Fibroblast of the aortic adventitia (primary cell): ENCODE measurements around the gene EMILIN3. TPM values are rescaled to one million over a fixed set of nuclear protein-coding genes. Genes with fewer than 3 reads are reported as not detected.

Experiments used
- DNase-seq: peaks from one replicate; pipeline ENCODE4 v3.0.0-alpha.2; 2010; ENCODE audit warnings: low read depth
- H3K4me3 ChIP-seq: 2 replicates; pipeline ENCODE4 v1.5.1; 2011; ENCODE audit warnings: low read depth, mild to moderate bottlenecking, control low read depth, low read length, moderate library complexity
- total RNA-seq: library from RNA; depleted of rRNA; stranded (reverse); fragments of >200 nt; gene quantifications from 2 replicates; pipeline ENCODE4 v1.2.3, GENCODE V29; 2012; ENCODE audit warnings: low replicate concordance
- TF ChIP-seq, protein P1 (sequence below): IDR thresholded peaks from 2 replicates; pipeline ENCODE4 v1.5.1; 2011; ENCODE audit warnings: mild to moderate bottlenecking, low read length, control low read depth, inconsistent platforms; ENCODE audit not compliant: insufficient read depth

The EMILIN3 gene
- total RNA-seq, 1 donor, result not detected

DNA sequence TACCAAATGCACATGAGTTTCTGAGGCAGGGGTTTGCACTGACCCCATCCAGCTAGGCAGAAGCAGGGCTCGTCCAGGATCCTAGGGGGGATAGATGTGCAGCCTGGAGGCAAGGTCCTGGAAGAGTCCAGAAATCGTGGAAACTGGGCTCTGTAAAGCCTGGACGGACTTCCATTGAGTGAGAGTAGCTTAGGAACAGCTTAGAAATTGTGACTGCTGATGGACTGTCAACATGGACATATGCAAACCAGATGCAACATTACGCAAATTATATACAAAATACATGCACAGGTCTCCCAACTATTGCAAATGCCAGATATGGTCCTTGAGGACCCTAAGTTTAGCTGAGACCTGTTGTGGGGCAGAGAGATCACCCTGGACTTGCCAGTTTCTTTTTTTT, 4.8 kb upstream of the EMILIN3 start:
- TF ChIP-seq, protein P1, sequence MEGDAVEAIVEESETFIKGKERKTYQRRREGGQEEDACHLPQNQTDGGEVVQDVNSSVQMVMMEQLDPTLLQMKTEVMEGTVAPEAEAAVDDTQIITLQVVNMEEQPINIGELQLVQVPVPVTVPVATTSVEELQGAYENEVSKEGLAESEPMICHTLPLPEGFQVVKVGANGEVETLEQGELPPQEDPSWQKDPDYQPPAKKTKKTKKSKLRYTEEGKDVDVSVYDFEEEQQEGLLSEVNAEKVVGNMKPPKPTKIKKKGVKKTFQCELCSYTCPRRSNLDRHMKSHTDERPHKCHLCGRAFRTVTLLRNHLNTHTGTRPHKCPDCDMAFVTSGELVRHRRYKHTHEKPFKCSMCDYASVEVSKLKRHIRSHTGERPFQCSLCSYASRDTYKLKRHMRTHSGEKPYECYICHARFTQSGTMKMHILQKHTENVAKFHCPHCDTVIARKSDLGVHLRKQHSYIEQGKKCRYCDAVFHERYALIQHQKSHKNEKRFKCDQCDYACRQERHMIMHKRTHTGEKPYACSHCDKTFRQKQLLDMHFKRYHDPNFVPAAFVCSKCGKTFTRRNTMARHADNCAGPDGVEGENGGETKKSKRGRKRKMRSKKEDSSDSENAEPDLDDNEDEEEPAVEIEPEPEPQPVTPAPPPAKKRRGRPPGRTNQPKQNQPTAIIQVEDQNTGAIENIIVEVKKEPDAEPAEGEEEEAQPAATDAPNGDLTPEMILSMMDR, result no peak
- no peak for DNase-seq
- H3K4me3 ChIP-seq, result no peak overlapping the region

DNA sequence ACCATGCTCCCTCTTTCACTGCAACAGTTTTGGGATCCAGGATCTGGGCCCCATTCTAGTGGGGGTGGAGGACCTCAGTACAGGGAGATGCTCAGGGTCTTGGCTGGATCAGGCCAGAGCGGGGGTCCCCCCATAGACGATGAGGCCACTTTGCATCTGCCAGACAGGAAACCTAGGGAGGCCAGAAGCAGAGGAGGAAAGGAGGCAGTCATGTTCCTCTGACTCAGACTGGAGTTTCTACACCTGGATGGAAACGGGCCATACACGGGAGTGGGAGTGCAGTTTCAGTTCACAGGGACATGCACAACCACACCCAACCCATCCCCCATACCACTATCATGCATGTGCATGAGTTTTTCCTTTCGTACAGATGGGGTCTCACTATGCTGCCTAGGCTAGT, 3.6 kb upstream of the EMILIN3 start:
- H3K4me3 ChIP-seq, result no peak overlapping the region
- no peak for DNase-seq
- TF ChIP-seq, protein P1, result no peak

DNA sequence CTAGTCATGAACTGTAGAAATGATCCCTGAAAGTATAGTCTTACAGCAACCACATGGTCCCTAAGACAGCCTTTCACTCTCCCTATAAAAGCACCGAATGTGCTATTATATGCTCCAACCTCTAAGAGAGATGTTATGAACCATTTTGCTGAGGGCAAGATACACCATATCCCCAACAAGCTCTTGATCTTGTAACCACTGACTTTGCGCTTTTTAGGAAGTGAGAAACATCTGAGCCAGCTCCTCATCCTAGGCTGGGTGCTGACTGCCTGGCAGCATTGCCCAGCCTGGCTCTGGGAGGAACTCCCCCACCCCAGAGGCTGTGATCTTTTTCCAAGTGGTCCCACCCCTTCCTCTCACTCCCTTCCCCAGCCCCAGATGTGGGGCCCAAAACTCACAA, 3.1 kb upstream of the EMILIN3 start:
- H3K4me3 ChIP-seq, result no peak overlapping the region
- DNase-seq, result no peak
- TF ChIP-seq, protein P1, result no peak

DNA sequence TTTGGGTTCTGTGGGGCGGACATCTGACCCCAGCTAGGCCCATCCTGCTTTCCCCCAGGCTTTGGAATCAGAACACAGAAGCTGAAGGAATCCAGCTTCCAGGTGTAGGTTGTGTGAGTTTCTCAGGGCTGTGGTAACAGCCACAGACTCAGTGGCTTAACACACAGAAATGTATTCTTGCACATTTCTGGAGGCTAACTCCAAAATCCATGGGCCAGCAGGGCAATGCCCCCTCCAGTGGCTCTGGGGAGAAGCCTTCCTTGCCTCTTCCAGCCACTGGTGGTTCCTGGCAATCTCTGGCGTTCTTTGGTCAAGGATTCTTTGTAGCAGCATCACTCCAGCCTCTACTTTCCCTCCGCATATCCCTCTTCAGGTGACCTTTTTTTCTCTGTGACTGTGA, 1.3 kb upstream of the EMILIN3 start:
- DNase-seq, result no peak
- no peak overlapping the region for H3K4me3 ChIP-seq
- TF ChIP-seq, protein P1, result peak; percentile 7

DNA sequence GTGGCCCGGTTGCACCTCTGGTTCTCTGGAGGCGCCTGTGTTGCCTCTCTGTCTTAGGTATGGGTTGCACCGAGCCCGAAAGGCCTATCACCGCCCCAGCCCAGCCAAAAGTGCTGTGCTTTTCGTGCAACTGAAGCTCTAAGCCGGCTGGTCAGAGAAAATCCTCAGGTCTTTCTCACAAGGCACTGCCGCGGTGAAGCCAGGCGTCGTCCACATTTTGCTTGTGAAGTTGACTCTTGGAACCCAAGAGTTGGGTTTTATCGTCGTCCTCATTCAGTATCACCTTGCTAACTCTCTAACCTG, 726 bp upstream of the EMILIN3 start:
- DNase-seq, result no peak
- TF ChIP-seq, protein P1, result no peak

DNA sequence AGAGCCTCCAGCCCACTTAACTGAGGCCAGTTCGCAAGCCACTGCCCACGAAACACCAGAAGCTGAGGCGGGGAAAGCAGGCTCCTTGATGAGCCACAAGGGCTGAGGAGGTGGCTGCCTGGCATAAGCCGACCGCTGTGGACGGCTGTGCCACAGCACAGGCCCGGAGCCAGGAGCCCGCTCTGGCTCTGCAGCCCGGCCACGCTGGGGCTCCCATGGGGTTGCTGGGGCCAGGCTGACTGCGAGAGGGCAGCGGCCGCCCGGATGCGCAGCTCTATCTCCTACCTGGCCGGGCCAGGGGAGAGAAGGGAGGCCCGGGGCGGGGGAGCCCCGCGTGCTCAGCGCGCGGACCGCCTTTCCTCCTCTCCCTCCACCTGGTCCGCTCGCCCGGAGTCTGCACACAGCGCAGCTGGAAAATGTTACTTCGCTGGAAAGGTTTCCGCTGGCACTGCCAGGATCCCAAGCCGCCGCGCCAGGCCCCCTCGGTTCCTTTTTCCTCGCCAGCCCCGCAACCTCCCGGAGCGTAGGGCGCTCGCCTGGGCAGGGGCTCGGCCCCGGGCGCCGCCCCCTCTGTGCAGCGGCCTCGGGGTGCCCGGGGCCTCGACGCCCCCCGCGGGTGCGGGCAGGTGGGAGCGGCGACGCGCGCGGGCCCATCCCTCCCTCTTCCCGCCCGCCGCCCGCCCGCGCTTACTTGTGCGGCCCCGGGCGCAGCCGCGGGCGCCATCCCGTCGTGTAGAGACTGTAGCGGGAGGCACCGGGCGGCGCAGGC, 657 bp downstream of the EMILIN3 start:
- H3K4me3 ChIP-seq, result no peak overlapping the region
- DNase-seq, result no peak
- TF ChIP-seq, protein P1, result no peak

More for the DNA sequence above, 726 bp upstream of the EMILIN3 start:
- no peak overlapping the region for H3K4me3 ChIP-seq
